CD4-positive, CD25-positive, alpha-beta regulatory T cell (primary cell): ENCODE measurements around the gene SCT. TPM values are rescaled to one million over a fixed set of nuclear protein-coding genes. Genes with fewer than 3 reads are reported as not detected.
A peak's percentile ranks its signal among the peaks of the same experiment; 100 is the strongest.

Source experiments
- ATAC-seq, 2 donors: fragments of 150-1000 bp; cut with Tn5 transposase; one replicate each; pipeline ENCODE4 v1.10.0; 2021; ENCODE audit warnings: low read depth in 2 of 2, moderate number of reproducible peaks in 2 of 2, moderate library complexity in 1 of 2
- DNase-seq, 3 donors: peaks; one replicate each; pipeline versions ENCODE4 v3.0.0 to v3.0.0-alpha.2; 2012 to 2022; ENCODE audit warnings: mixed read lengths in 1 of 3
- H3K27ac ChIP-seq: one replicate; pipeline ENCODE4 v1.7.0; 2013; ENCODE audit warnings: mild to moderate bottlenecking, low read length; ENCODE audit not compliant: insufficient read depth, poor library complexity, severe bottlenecking
- H3K27me3 ChIP-seq: one replicate; pipeline ENCODE4 v1.7.0; 2013; ENCODE audit warnings: low read length; ENCODE audit not compliant: control insufficient read depth, insufficient read depth
- H3K36me3 ChIP-seq: one replicate; pipeline ENCODE4 v1.7.0; 2013; ENCODE audit warnings: mild to moderate bottlenecking, low read length, moderate library complexity; ENCODE audit not compliant: control insufficient read depth, insufficient read depth
- H3K4me1 ChIP-seq: 2 replicates; pipeline ENCODE4 v1.7.0; 2013; ENCODE audit warnings: mild to moderate bottlenecking, low read length; ENCODE audit not compliant: insufficient read depth, control insufficient read depth, poor library complexity, severe bottlenecking
- H3K4me3 ChIP-seq: one replicate; pipeline ENCODE4 v1.7.0; 2013; ENCODE audit warnings: low read depth, mild to moderate bottlenecking, low read length, moderate library complexity
- H3K9me3 ChIP-seq, 2 experiments: 1 replicate in 1 of 2; 2 replicates in 1 of 2; pipeline ENCODE4 v1.7.0; 2013; ENCODE audit warnings: low read length in 2 of 2, mild to moderate bottlenecking in 1 of 2, moderate library complexity in 1 of 2; ENCODE audit not compliant: control insufficient read depth in 2 of 2
- H3K27ac Mint-ChIP-seq, 3 donors: one replicate each; pipeline ENCODE4 v1.8.0; 2020 to 2022; ENCODE audit warnings: mild to moderate bottlenecking in 3 of 3, mixed read lengths in 3 of 3, moderate library complexity in 2 of 3
- H3K27me3 Mint-ChIP-seq: one replicate; pipeline ENCODE4 v1.8.0; 2022; ENCODE audit warnings: mild to moderate bottlenecking, mixed read lengths
- H3K36me3 Mint-ChIP-seq: one replicate; pipeline ENCODE4 v1.8.0; 2020; ENCODE audit warnings: mixed read lengths
- H3K4me1 Mint-ChIP-seq, 4 donors: one replicate each; pipeline ENCODE4 v1.8.0; 2020 to 2022; ENCODE audit warnings: mixed read lengths in 4 of 4, mild to moderate bottlenecking in 1 of 4
- H3K4me3 Mint-ChIP-seq, 4 donors: one replicate each; pipeline ENCODE4 v1.8.0; 2020 to 2022; ENCODE audit warnings: mild to moderate bottlenecking in 4 of 4, mixed read lengths in 4 of 4, moderate library complexity in 3 of 4
- H3K9me3 Mint-ChIP-seq, 7 donors: one replicate each; pipeline ENCODE4 v1.8.0; 2020 to 2022; ENCODE audit warnings: mixed read lengths in 7 of 7, mild to moderate bottlenecking in 3 of 7, moderate library complexity in 2 of 7
- polyA plus RNA-seq, 4 donors: library from polyadenylated mRNA; unstranded; fragments of 300-500 nt; fragmentation: Illumina TruSeq; gene quantifications; one replicate each; pipeline ENCODE4 v1.2.3, GENCODE V29; 2021
- total RNA-seq: library from RNA; stranded (reverse); gene quantifications from one replicate; pipeline ENCODE4 v1.2.3, GENCODE V29; 2022

The SCT gene
- total and polyA plus RNA-seq, 5 donors from 2014 or later, result not detected

DNA sequence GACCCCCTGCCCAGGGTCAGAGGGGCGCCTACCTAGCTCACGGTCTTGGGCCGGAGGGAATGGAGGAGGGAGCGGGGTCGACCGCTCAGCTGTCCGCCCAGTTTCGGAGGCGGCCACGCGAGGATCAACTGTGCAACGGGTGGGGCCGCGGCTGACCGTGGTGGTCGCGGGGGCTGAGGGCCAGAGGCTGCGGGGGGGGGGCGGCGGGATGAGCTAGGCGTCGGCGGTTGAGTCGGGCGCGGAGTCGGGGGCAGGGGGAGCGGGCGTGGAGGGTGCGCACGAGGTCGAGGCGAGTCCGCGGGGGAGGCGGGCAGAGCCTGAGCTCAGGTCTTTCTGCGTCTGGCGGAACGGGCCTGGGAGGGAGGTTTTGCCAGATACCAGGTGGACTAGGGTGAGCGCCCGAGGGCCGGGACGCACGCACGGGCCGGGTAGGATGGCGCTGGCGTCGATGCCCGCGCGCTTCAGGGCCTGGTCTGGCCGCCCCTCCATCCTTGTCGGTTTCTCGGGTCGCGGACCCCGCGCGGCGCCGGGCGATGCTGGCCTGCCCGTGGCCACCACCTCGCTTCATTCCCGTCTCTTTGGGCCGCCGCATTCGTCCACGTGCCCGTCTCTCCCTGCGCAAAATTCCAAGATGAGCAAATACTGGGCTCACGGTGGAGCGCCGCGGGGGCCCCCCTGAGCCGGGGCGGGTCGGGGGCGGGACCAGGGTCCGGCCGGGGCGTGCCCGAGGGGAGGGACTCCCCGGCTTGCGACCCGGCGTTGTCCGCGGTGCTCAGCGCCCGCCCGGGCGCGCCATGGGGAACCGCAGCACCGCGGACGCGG lies 9.7 kb upstream of the SCT start, which contains the start of gene DRD4:
Gene DRD4, plus strand, starts transcription at position 759 of the 822 bp plus-strand sequence. Its CDS starts 36 bp downstream, at position 795.
- ATAC-seq (no peak), DNase-seq (no peak)
- H3K9me3 Mint-ChIP-seq, result no peaks in the 10 kb centered on the region
- H3K27ac Mint-ChIP-seq, result no peak within 1 kb of the TSS
- H3K4me3 Mint-ChIP-seq, result peak within 1 kb of the TSS in 2 of 4 donors; percentile 21 to 63
- H3K36me3 ChIP-seq, result no peaks in the 10 kb centered on the region
- peaks cover 0 to 13% (median 0%) of the 10 kb centered on the region in 4 donors for H3K4me1 Mint-ChIP-seq
- H3K4me1 ChIP-seq, result peaks cover 17% of the 10 kb centered on the region
- no peaks in the 10 kb centered on the region for H3K9me3 ChIP-seq
- peaks cover 51% of the 10 kb centered on the region for H3K27me3 Mint-ChIP-seq
- no peaks in the 10 kb centered on the region for H3K27me3 ChIP-seq
- no peaks in the 10 kb centered on the region for H3K36me3 Mint-ChIP-seq
- H3K4me3 ChIP-seq, result no peak within 1 kb of the TSS
- H3K27ac ChIP-seq, result no peak within 1 kb of the TSS

DNA sequence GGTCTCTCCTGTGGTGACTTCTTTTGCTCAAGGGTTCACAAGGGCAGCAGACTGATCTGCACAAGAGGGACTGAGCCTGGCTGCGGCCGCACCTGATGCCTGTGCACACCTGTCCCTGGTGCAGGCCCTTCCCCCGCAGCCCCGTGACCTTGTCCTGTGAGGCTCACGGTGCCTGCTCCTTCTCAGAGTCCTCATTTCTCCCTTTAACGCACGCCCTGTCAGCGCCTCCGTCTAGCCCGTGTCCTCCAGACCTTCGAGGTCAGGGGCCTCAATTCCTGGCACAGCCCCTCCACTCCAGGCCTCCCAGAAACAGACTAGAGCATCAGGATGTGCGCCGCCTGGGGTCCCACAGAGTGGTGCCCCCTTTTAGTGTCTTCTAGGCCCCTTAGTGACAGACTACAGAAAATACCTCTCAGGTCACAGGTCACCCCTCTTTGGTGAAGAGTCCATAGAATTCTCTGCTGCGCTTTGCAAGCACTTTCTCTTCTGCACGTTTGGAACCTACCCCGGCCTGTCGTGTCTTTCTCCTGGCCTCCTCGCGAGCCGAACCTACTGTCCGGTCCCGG lies 9.0 kb upstream of the SCT start:
- H3K36me3 Mint-ChIP-seq, result no peaks in the 10 kb centered on the region
- Histone ChIP-seq H3K9me3 (no peaks in the 10 kb centered on the region), H3K4me3 (no peak overlapping the region), H3K4me1 (peaks cover 17% of the 10 kb centered on the region), H3K27me3 (no peaks in the 10 kb centered on the region), H3K36me3 (no peaks in the 10 kb centered on the region), H3K27ac (no peak overlapping the region)
- H3K4me1 Mint-ChIP-seq, result peaks cover 0 to 13% (median 0%) of the 10 kb centered on the region in 4 donors
- DNase-seq, result no peak
- H3K27ac Mint-ChIP-seq, result no peak overlapping the region
- H3K4me3 Mint-ChIP-seq, result peak overlapping the region in 2 of 4 donors; percentile 9 to 21
- no peaks in the 10 kb centered on the region for H3K9me3 Mint-ChIP-seq
- ATAC-seq, result no peak
- H3K27me3 Mint-ChIP-seq, result peaks cover 56% of the 10 kb centered on the region

DNA sequence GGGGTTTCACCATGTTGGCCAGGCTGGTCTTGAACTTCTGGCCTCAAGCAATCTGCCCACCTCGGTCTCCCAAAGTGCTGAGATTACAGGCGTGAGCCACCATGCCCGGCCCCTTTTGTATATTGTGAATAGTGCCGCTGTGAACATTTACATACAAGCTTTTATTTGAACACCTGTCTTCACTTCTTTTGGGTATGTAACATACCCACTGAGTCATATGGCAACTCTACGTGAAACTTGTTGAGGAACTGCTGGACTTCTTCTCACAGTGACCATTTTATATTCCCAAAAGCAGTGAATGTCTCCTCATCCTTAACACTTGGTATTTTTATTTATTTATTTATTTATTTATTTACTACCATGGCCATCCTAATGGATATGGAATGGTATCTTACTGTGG lies 3.9 kb upstream of the SCT start:
- DNase-seq (no peak), ATAC-seq (no peak)
- H3K36me3 ChIP-seq, result no peaks in the 10 kb centered on the region
- Mint-ChIP-seq H3K27ac (peak overlapping the region in 1 of 3 donors; percentile 13), H3K4me3 (no peak overlapping the region), H3K9me3 (peaks cover 0 to 2% (median 0%) of the 10 kb centered on the region in 7 donors), H3K36me3 (peaks cover 3% of the 10 kb centered on the region), H3K27me3 (peaks cover 58% of the 10 kb centered on the region), H3K4me1 (peaks cover 9 to 20% (median 12%) of the 10 kb centered on the region in 4 donors)
- H3K27me3 ChIP-seq, result no peaks in the 10 kb centered on the region
- peaks cover 10% of the 10 kb centered on the region for H3K4me1 ChIP-seq
- H3K27ac ChIP-seq, result no peak overlapping the region
- no peak overlapping the region for H3K4me3 ChIP-seq
- no peaks in the 10 kb centered on the region for H3K9me3 ChIP-seq

DNA sequence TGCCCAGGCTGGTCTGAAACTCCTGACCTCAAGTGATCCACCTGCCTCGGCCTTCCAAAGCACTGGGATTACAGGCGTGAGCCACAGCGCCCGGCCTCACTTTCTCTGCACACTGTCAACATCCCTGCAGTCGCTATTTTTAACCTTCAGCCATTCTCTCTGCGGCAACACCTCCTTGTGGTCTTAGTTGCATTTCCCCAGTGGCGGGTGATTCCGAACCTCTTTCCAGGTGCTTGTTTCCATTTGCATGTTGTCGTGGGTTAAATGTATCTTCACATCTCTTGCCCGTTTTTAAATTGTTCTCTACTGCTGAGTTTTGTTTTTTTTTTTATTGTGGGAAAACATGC lies 2.2 kb upstream of the SCT start:
- peak overlapping the region in 3 of 4 donors; percentile 25 to 60 (median 26) for H3K4me3 Mint-ChIP-seq
- H3K27me3 Mint-ChIP-seq, result peaks cover 45% of the 10 kb centered on the region
- peak in 1 of 2 donors; percentile 30 for ATAC-seq
- H3K9me3 ChIP-seq, result no peaks in the 10 kb centered on the region
- peaks cover 9 to 20% (median 12%) of the 10 kb centered on the region in 4 donors for H3K4me1 Mint-ChIP-seq
- H3K36me3 ChIP-seq, result no peaks in the 10 kb centered on the region
- peaks cover 10% of the 10 kb centered on the region for H3K4me1 ChIP-seq
- H3K27ac ChIP-seq, result no peak overlapping the region
- no peaks in the 10 kb centered on the region for H3K27me3 ChIP-seq
- peaks cover 0 to 2% (median 0%) of the 10 kb centered on the region in 7 donors for H3K9me3 Mint-ChIP-seq
- peaks cover 3% of the 10 kb centered on the region for H3K36me3 Mint-ChIP-seq
- no peak overlapping the region for H3K4me3 ChIP-seq
- no peak for DNase-seq
- H3K27ac Mint-ChIP-seq, result no peak overlapping the region

DNA sequence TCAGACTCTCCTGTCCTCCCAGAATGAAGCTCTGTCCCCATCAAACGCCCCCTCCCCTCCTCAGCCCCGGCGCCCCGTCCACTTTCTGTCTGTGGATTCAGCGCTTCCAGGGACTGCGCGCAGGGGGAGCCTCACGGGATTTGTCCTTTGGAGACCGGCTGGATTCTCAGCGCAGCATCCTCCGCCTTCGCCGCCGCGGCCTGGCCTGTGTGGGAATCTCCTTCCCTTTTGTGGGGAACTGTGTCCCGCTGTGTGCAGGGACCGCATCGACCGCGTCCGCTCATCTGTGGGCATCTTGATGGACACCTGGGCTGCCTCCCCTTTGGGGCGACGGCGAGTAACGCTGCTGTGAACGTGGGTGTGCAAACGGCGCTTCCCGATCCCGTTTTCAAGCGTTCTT lies 1.1 kb upstream of the SCT start:
- Mint-ChIP-seq H3K27ac (peak overlapping the region in 2 of 3 donors; percentile 56 to 65), H3K27me3 (peaks cover 44% of the 10 kb centered on the region), H3K4me1 (peaks cover 9 to 20% (median 12%) of the 10 kb centered on the region in 4 donors), H3K36me3 (peaks cover 3% of the 10 kb centered on the region), H3K9me3 (peaks cover 0 to 2% (median 0%) of the 10 kb centered on the region in 7 donors), H3K4me3 (peak overlapping the region in 1 of 4 donors; percentile 46)
- ATAC-seq, result no peak
- no peaks in the 10 kb centered on the region for H3K27me3 ChIP-seq
- DNase-seq, result no peak
- H3K9me3 ChIP-seq, result no peaks in the 10 kb centered on the region
- H3K4me1 ChIP-seq, result peaks cover 10% of the 10 kb centered on the region
- no peaks in the 10 kb centered on the region for H3K36me3 ChIP-seq
- H3K27ac ChIP-seq, result no peak overlapping the region
- H3K4me3 ChIP-seq, result no peak overlapping the region

DNA sequence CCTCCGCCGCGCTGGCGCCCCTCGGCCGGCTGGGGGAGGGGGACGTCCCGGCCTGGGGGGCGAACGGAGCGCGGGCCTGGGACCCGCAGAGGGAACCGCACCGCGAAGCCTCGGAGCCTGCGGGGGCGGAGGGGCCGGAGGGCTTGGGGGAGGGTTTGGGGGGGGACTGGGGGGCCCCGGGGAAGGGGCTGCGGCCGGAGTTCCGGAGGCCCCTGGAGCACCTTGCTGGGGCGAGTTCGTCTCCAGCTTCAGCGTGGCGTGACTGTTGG lies 261 bp upstream of the SCT start:
- H3K27me3 Mint-ChIP-seq, result peaks cover 36% of the 10 kb centered on the region
- no peak for DNase-seq
- no peaks in the 10 kb centered on the region for H3K36me3 ChIP-seq
- no peak overlapping the region for H3K27ac ChIP-seq
- H3K9me3 ChIP-seq, result no peaks in the 10 kb centered on the region
- peaks cover 3% of the 10 kb centered on the region for H3K36me3 Mint-ChIP-seq
- ATAC-seq, result no peak
- H3K27me3 ChIP-seq, result no peaks in the 10 kb centered on the region
- H3K27ac Mint-ChIP-seq, result no peak overlapping the region
- peaks cover 9 to 20% (median 12%) of the 10 kb centered on the region in 4 donors for H3K4me1 Mint-ChIP-seq
- H3K4me3 ChIP-seq, result no peak overlapping the region
- peaks cover 0 to 2% (median 0%) of the 10 kb centered on the region in 7 donors for H3K9me3 Mint-ChIP-seq
- H3K4me3 Mint-ChIP-seq, result no peak overlapping the region
- peaks cover 10% of the 10 kb centered on the region for H3K4me1 ChIP-seq

DNA sequence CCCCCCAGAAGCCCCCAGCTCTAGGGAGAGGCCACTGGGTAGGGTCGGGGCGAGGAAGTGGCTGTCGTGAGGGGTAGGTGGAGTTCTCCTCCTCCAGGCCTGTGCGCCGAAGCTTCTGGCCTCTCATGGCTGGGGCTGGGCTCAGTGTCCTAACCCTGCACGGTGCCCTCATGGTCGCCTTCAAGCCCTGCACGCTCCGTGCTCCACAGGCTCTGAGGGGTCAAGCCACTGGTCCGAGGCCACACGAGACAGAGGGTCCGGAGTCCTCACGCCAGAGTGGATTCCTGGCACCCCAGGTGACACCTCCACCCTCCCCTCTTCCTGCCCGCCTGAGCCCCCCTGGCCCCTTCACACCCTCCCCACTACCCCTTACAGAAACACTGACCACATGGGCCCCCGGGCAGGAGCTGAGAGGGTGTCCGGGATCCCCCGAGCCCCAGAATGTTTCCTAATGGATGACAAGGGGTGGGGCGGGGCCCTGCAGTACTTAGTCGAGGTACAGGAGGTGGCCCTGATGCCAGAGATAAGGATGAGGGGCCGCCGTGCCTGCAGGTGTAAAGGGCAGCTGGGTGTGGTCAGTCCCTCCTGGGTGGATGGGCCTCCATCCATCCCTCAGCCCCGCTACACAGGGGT lies 1.2 kb downstream of the SCT start:
- Mint-ChIP-seq H3K9me3 (peaks cover 0 to 2% (median 0%) of the 10 kb centered on the region in 7 donors), H3K27me3 (peaks cover 26% of the 10 kb centered on the region), H3K36me3 (peaks cover 3% of the 10 kb centered on the region), H3K27ac (no peak overlapping the region), H3K4me3 (no peak overlapping the region), H3K4me1 (peaks cover 9 to 20% (median 12%) of the 10 kb centered on the region in 4 donors)
- DNase-seq (no peak), ATAC-seq (no peak)
- no peaks in the 10 kb centered on the region for H3K36me3 ChIP-seq
- H3K27me3 ChIP-seq, result no peaks in the 10 kb centered on the region
- no peak overlapping the region for H3K27ac ChIP-seq
- H3K4me1 ChIP-seq, result peaks cover 10% of the 10 kb centered on the region
- no peak overlapping the region for H3K4me3 ChIP-seq
- no peaks in the 10 kb centered on the region for H3K9me3 ChIP-seq
